KOPT-K1 (cell line): Measurements from ENCODE around the gene ELP4.
"Not testable (repeated sequence)": the region's sequence is repeated elsewhere in the genome, so short reads cannot be mapped to it uniquely, and the experiment has no call there.

Experiments used
- H3K27ac ChIP-seq: fragments of 200-600 bp; sonication (generic); 2 replicates; pipeline ENCODE4 v1.5.1; 2016; ENCODE audit warnings: antibody characterized with exemption, mild to moderate bottlenecking, low read depth, low read length; ENCODE audit not compliant: poor library complexity, severe bottlenecking
- H3K36me3 ChIP-seq: fragments of 200-600 bp; sonication (generic); 2 replicates; pipeline ENCODE4 v1.5.1; 2017; ENCODE audit warnings: antibody characterized with exemption, mild to moderate bottlenecking, low read length, moderate library complexity; ENCODE audit not compliant: insufficient read depth
- H3K9me3 ChIP-seq: fragments of 200-600 bp; sonication (generic); 2 replicates; pipeline ENCODE4 v1.5.1; 2017; ENCODE audit warnings: antibody characterized with exemption, low read length, mild to moderate bottlenecking; ENCODE audit not compliant: insufficient read depth, poor library complexity, severe bottlenecking

ELP4 gene

GRCh38 chr11:31509429-31510345 lies at the start of gene ELP4, which contains the start of gene IMMP1L:
ELP4 (plus strand) TSS chr11:31509767; CDS start chr11:31509785, 18 bp downstream.
IMMP1L (minus strand) TSS chr11:31509622; CDS start chr11:31463276, 46,346 bp downstream.
- Histone ChIP-seq H3K27ac (peak within 1 kb of the TSS; percentile 81), H3K36me3 (peaks cover 4% of the 10 kb centered on the region; the same call in 1 of the 2 replicates)

DNA sequence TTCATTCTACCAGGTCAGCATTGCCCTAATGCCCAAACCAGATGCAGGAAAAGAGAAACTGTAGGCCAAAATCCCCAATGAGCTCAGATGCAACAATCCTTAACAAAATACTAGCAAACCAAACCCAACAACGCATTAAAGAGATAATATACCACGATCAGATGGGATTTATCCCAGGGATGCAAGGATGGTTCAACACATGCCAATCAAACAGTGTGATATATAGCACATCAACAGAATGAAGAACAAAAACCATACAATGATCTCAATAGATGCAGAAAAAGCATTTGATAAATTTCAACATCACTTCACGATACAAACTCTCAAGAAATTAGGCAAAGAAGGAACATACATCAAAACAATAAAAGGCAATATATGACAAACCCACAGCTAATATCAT lies 45.1 kb upstream of the ELP4 start:
- Histone ChIP-seq H3K36me3 (peaks cover 30% of the 10 kb centered on the region), H3K27ac (no peak overlapping the region), H3K9me3 (peaks cover 26% of the 10 kb centered on the region)

More at GRCh38 chr11:31509429-31510345, at the start of gene ELP4, which contains the start of gene IMMP1L:
- H3K9me3 ChIP-seq: no peaks in the 10 kb centered on the region

GRCh38 chr11:31474083-31474482 lies 35.5 kb upstream of the ELP4 start:
- Histone ChIP-seq H3K27ac (no peak overlapping the region), H3K36me3 (no peaks in the 10 kb centered on the region), H3K9me3 (no peaks in the 10 kb centered on the region)

DNA sequence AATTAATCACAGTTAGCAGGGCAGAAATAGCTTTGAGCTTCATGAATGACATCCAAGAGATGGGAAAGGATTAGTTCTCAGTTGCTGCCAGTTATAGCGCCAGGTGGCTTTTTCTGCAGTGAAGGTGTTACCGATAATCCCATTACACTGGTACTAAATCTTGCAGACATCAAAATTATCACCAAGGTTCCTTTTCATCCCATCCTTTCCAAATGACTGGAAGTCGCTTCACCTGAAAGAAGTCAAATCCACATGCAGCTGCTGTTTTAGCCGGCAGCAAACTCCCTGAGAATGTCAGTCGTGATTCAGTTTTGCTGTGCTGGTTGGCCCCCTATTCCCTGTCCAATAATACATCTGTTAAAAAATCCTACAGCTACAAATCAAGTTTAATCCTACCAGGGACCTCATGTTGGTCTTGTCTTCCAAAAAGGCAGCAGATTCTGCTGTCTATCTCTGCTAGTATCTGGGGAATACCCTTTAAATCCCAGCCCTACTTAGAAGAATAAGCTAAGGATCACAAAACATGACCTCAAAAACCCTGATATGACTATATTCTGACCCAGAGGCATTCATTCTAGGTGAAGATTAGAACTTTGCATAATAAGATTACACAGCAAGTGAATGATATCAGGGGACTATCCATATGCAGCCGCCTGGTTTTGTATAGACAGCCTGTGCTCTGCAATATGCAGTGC lies 31.9 kb upstream of the ELP4 start:
- Histone ChIP-seq H3K27ac (no peak overlapping the region), H3K36me3 (no peaks in the 10 kb centered on the region), H3K9me3 (no peaks in the 10 kb centered on the region)

DNA sequence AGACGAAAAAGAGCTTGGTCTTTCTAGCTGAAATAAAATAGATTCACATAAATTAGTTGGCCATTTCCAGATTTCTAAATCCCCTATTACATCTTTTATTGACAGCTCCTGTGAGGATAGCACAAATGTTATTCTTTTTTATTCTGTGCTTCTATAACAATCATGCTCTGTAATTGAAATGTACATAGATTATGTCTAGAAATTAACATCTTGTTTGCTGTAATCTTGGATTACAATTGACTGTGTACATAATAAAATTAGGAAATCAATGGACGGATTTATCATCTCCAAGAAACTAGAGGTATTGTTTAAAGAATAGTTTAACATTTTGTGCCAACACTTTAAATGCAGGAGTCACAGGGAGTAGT lies 31.4 kb upstream of the ELP4 start:
- no peak overlapping the region for H3K27ac ChIP-seq
- H3K36me3 ChIP-seq: no peaks in the 10 kb centered on the region
- H3K9me3 ChIP-seq: no peaks in the 10 kb centered on the region

DNA sequence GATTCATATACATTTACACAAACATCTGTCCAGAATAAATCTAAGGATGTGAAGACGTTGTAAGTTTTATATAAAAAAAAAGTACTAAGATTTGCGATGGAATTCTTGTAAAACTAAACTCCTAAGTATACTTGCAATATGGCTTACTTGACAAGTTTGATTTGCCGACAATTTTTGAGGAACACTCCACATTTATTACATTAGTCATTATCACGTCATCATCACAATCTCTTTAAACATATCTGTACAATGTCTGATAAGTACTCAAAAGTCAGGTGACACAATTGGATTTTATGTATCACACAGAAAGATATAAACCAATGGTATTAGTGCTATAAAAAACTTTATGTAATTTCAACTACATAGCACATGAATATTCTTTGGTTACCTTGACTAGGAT lies 30.5 kb upstream of the ELP4 start:
- H3K9me3 ChIP-seq: no peaks in the 10 kb centered on the region
- H3K27ac ChIP-seq: no peak overlapping the region
- H3K36me3 ChIP-seq: no peaks in the 10 kb centered on the region

- Histone ChIP-seq H3K36me3 (no peaks in the 10 kb centered on the region), H3K27ac (no peak overlapping the region)
Measured at GRCh38 chr11:31480930-31481329, 28.6 kb upstream of the ELP4 start.

DNA sequence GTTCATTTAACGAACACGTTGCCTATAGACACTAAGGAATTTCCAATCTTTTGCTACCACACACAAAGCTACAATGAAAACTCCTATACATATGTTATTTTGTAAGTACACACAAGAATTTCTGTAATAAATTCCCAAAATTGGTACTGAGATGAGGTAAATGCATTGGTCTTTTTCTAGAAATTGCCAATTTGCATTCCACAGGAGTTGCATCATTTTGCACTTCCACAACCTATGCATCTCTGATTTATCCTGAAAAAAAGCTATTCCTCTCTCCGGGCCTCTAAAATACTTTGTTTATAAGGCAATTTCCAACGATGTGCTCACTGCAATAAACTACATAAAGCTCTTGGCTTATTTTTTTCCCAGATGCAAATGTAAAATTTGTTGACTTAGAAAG lies 25.1 kb upstream of the ELP4 start:
- Histone ChIP-seq H3K27ac (no peak overlapping the region), H3K36me3 (no peaks in the 10 kb centered on the region), H3K9me3 (no peaks in the 10 kb centered on the region)

More at GRCh38 chr11:31480930-31481329, 28.6 kb upstream of the ELP4 start:
- no peaks in the 10 kb centered on the region for H3K9me3 ChIP-seq

- Histone ChIP-seq H3K36me3 (0 out of 2 replicates have a peak, but pooled peaks cover 4% of the 10 kb centered on the region), H3K27ac (no peak overlapping the region), H3K9me3 (no peaks in the 10 kb centered on the region)
Measured at GRCh38 chr11:31487848-31488247, 21.7 kb upstream of the ELP4 start.

DNA sequence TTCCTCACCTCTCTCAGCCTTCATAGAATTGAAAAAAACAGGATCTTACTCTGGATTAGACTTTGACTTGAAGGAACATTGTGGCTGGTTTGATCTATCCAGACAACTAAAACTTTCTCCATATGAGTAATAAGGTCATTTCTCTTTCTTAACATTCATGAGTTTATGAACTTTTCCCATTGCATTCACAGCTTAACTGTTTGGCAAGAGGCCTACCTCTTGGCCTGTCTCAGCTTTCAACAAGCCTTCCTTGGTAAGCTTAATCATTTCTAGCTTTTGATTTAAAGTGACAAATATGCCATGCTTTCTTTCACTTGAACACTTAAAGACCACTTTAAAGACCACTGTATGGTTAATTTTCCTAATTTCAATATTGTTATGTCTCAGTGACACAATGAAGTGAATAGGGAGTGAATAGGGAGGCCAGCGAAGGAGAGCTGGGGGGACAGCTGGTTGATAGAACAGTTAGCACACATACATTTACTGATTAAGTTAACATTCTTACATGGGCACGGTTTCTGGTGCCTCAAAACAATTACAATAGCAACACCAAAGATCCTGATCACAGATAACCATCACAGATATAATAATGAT lies 17.1 kb upstream of the ELP4 start:
- Histone ChIP-seq H3K9me3 (peaks cover 14% of the 10 kb centered on the region), H3K27ac (no peak overlapping the region), H3K36me3 (peaks cover 29% of the 10 kb centered on the region)

GRCh38 chr11:31493235-31493634 lies 16.3 kb upstream of the ELP4 start:
- no peak overlapping the region for H3K27ac ChIP-seq
- H3K9me3 ChIP-seq: peaks cover 14% of the 10 kb centered on the region
- peaks cover 29% of the 10 kb centered on the region for H3K36me3 ChIP-seq

DNA sequence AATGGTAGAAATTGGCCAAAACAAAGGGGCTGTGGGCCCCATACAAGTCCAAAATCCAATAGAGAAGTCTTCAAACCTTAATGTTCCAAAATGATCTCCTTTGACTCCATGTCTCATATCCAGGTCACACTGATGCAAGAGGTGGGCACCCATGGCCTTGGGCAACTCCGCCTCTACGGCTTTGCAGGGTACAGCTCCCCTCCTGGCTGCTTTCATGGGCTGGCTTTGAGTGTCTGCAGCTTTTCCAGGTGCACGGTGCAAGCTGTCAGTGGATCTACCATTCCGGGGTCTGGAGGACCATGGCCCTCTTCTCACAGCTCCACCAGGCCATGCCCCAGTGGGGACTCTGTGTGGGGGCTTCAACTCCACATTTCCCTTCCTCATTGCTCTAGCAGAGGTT lies 15.8 kb upstream of the ELP4 start:
- peaks cover 29% of the 10 kb centered on the region for H3K36me3 ChIP-seq
- not testable (repeated sequence) for H3K27ac ChIP-seq
- H3K9me3 ChIP-seq: peaks cover 14% of the 10 kb centered on the region

DNA sequence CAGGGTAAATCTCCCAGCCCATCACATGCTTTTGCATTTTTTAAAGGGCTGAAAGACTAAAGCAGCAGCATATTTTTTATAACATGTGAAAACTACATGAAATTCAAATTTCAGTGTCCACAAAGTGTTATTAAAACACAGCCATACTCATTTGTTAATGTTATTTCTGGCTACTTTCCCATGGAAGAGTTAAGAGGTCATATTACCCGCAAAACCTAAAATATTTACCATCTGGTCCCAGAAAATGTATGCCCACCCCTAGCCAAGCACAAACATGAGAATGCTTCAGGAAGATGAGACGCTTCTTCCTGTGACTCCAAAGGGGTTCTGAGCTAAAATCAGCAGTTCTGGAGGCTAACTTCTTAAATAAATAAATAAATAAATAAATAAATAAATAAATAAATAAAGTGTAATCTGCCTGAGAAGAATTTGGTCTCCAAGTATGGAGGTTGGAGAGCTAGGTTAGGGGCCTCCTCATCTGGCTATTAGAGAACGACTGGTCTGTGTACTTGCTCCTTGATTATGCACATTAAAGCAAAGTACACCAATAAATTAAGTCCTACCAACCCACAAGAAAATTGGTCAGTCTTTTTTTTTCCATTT lies 9.9 kb upstream of the ELP4 start:
- H3K27ac ChIP-seq: no peak overlapping the region
- peaks cover 20% of the 10 kb centered on the region for H3K36me3 ChIP-seq
- H3K9me3 ChIP-seq: peaks cover 4% of the 10 kb centered on the region

DNA sequence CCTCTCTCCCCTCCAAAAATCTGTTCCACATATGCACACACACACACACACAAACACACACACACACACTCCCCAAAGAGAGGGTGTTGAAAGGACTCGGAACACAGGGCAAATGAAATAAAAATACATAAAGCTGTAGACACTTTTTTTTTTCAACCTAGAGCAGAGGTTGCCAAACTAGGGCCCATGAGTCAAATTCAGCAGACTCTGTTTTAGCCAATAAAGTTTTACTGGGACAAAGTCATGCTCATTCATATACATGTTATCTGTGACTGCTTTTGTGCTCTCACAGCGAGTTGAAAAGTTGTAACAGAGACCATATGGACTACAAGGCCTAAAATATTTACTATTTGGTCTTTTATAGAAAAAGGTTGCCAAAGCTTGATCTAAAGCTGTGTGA lies 9.0 kb upstream of the ELP4 start:
- H3K27ac ChIP-seq: no peak overlapping the region
- no peaks in the 10 kb centered on the region for H3K9me3 ChIP-seq
- peaks cover 17% of the 10 kb centered on the region for H3K36me3 ChIP-seq

GRCh38 chr11:31509051-31509428 lies 527 bp upstream of the ELP4 start:
- H3K9me3 ChIP-seq: no peaks in the 10 kb centered on the region
- peak overlapping the region; percentile 81 for H3K27ac ChIP-seq
- peaks cover 10% of the 10 kb centered on the region for H3K36me3 ChIP-seq
